Limb (tissue), 2 donors: ENCODE measurements around the gene PJVK.
A peak's percentile ranks its signal among the peaks of the same experiment; 100 is the strongest.
"Not testable (repeated sequence)": the region's sequence is repeated elsewhere in the genome, so short reads cannot be mapped to it uniquely, and the experiment has no call there.

Experiments used
- DNase-seq, 2 donors: peaks; one replicate each; pipeline ENCODE4 v3.0.0-alpha.2; 2016; ENCODE audit errors: extremely low spot score in 2 of 2

Gene PJVK

GRCh38 chr2:178429336-178429735, 21.8 kb upstream of the PJVK start:
- DNase-seq = no peak

GRCh38 chr2:178436662-178437061, 14.5 kb upstream of the PJVK start:
- no peak for DNase-seq

GRCh38 chr2:178441426-178441825, 9.8 kb upstream of the PJVK start:
- DNase-seq = no peak

- DNase-seq = no peak
Observed at GRCh38 chr2:178448968-178449661, 2.1 kb upstream of the PJVK start.

- no peak for DNase-seq
Observed at GRCh38 chr2:178449700-178450523, 1.3 kb upstream of the PJVK start.

- DNase-seq = peak in 1 of 2 donors; percentile 77
Observed at GRCh38 chr2:178450524-178450773, 729 bp upstream of the PJVK start.

GRCh38 chr2:178452334-178452733, 1.2 kb downstream of the PJVK start:
- DNase-seq = no peak

- DNase-seq = no peak
Observed at GRCh38 chr2:178452870-178453269, 1.7 kb downstream of the PJVK start.

GRCh38 chr2:178455947-178456346, 4.8 kb downstream of the PJVK start:
- no peak for DNase-seq

- DNase-seq = no peak
Observed at GRCh38 chr2:178457390-178457886, 6.3 kb downstream of the PJVK start.

GRCh38 chr2:178469219-178469849, 18.2 kb downstream of the PJVK start:
- no peak for DNase-seq

GRCh38 chr2:178471313-178471712, 20.1 kb downstream of the PJVK start:
- not testable (repeated sequence) for DNase-seq

GRCh38 chr2:178473373-178473772, 22.2 kb downstream of the PJVK start:
- DNase-seq = no peak

GRCh38 chr2:178473931-178474330, 22.8 kb downstream of the PJVK start:
- no peak for DNase-seq

GRCh38 chr2:178474560-178474959, 23.4 kb downstream of the PJVK start:
- no peak for DNase-seq

- no peak for DNase-seq
Observed at GRCh38 chr2:178476477-178476876, 25.3 kb downstream of the PJVK start.

GRCh38 chr2:178477443-178478129, 26.4 kb downstream of the PJVK start:
- DNase-seq = peak in 1 of 2 donors; percentile 15

GRCh38 chr2:178478130-178478438, 26.9 kb downstream of the PJVK start:
- DNase-seq = no peak

GRCh38 chr2:178478439-178479274, 27.5 kb downstream of the PJVK start, which contains the start of gene FKBP7:
TSS of gene FKBP7 (minus strand) at chr2:178478600. CDS start at chr2:178478499, 101 bp downstream.
- peak; percentile 91 to 92 for DNase-seq

- no peak for DNase-seq
Observed at GRCh38 chr2:178479275-178479616, 28.1 kb downstream of the PJVK start.

GRCh38 chr2:178479758-178480226, 28.6 kb downstream of the PJVK start:
- no peak for DNase-seq
